Measurements from ENCODE around the gene FKBP8. TPM values are rescaled to one million over a fixed set of nuclear protein-coding genes. Genes with fewer than 3 reads are reported as not detected.
A peak's percentile ranks its signal among the peaks of the same experiment; 100 is the strongest.

The FKBP8 gene
- total RNA-seq, 1 experiment from 2014 or later: 182 TPM

- H3K27ac ChIP-seq (ENCODE audit: low read length): peak overlapping the region; percentile 76
- H3K4me3 ChIP-seq (ENCODE audit: low read depth in 2 of 2, low read length in 2 of 2): peak overlapping the region; percentile 65 to 70
- no peak for ATAC-seq
- TF ChIP-seq CTCF (IDR thresholded peaks at IDR 0.05) (no peak), SIN3A (IDR thresholded peaks at IDR 0.05; ENCODE audit: borderline replicate concordance, insufficient read depth, low read depth, low read length) (no peak), REST (IDR thresholded peaks at IDR 0.05; ENCODE audit: insufficient read depth in 1 of 2, low read depth in 2 of 2, low read length in 1 of 2) (no peak), POLR2AphosphoS5 (IDR thresholded peaks at IDR 0.05; ENCODE audit: low read depth, low read length) (no peak), TCF7L2 (IDR thresholded peaks at IDR 0.05; ENCODE audit: low read depth, low read length) (no peak)
- no peak for DNase-seq (ENCODE audit: low read depth, low spot score)
- no peaks in the 10 kb centered on the region for H3K9me3 ChIP-seq (ENCODE audit: control insufficient read depth, insufficient read depth, low read depth, low read length)
- no TSS peak for BruUV-seq (replicated peaks)
- ChIA-PET CTCF (interaction anchor here (0.6 to 0.7 kb wide), 3 partner anchors 87 to 284 kb away, joined by 3 to 6 read pairs (median 4); no protein-coding TSS in a partner anchor), POLR2A (no interaction called here)
- H3K4me1 ChIP-seq (ENCODE audit: control insufficient read depth, insufficient read depth, low read length): no peaks in the 10 kb centered on the region
- H3K36me3 ChIP-seq (ENCODE audit: control insufficient read depth, insufficient read depth, low read length): no peaks in the 10 kb centered on the region; the same call in 1 of the 2 replicates
- H3K27me3 ChIP-seq (ENCODE audit: control insufficient read depth, insufficient read depth, low read length): no peaks in the 10 kb centered on the region
- in situ Hi-C loops (cut with HindIII; ENCODE audit: low pct_unique_long_range_greater_than_20kb, low sequenced_read_pairs): no loop called here
- intact Hi-C loops (cut with micrococcal nuclease; ENCODE audit: unreplicated experiment): no loop called here
These were observed 44.7 kb upstream of the FKBP8 start for GRCh38 chr19:18587962-18588610.

GRCh38 chr19:18587561-18587960, 44.2 kb upstream of the FKBP8 start:
- Histone ChIP-seq H3K9me3 (ENCODE audit: control insufficient read depth, insufficient read depth, low read depth, low read length) (no peaks in the 10 kb centered on the region), H3K27ac (ENCODE audit: low read length) (no peak overlapping the region), H3K4me3 (ENCODE audit: low read depth in 2 of 2, low read length in 2 of 2) (no peak overlapping the region), H3K27me3 (ENCODE audit: control insufficient read depth, insufficient read depth, low read length) (no peaks in the 10 kb centered on the region), H3K36me3 (ENCODE audit: control insufficient read depth, insufficient read depth, low read length) (no peaks in the 10 kb centered on the region; the same call in 1 of the 2 replicates), H3K4me1 (ENCODE audit: control insufficient read depth, insufficient read depth, low read length) (no peaks in the 10 kb centered on the region)
- no peak for TF ChIP-seq TCF7L2 (IDR thresholded peaks at IDR 0.05; ENCODE audit: low read depth, low read length)
- no peak for TF ChIP-seq SIN3A (IDR thresholded peaks at IDR 0.05; ENCODE audit: borderline replicate concordance, insufficient read depth, low read depth, low read length)
- TF ChIP-seq CTCF (IDR thresholded peaks at IDR 0.05): no peak
- TF ChIP-seq REST (IDR thresholded peaks at IDR 0.05; ENCODE audit: insufficient read depth in 1 of 2, low read depth in 2 of 2, low read length in 1 of 2): no peak
- TF ChIP-seq POLR2AphosphoS5 (IDR thresholded peaks at IDR 0.05; ENCODE audit: low read depth, low read length): no peak
- intact Hi-C loops (cut with micrococcal nuclease; ENCODE audit: unreplicated experiment) (no loop called here), in situ Hi-C loops (cut with HindIII; ENCODE audit: low pct_unique_long_range_greater_than_20kb, low sequenced_read_pairs) (no loop called here)
- CTCF ChIA-PET: interaction anchor here (0.6 kb wide), 1 partner anchor 87 kb away, joined by 3 read pairs; no protein-coding TSS in a partner anchor
- no peak for DNase-seq (ENCODE audit: low read depth, low spot score)
- BruUV-seq (replicated peaks): no TSS peak
- POLR2A ChIA-PET: no interaction called here
- no peak for ATAC-seq
